Activated CD4-positive, alpha-beta T cell treated with anti-CD3 and anti-CD28 coated beads for 36 hours (primary cell): ENCODE measurements around the gene GORASP1. TPM values are rescaled to one million over a fixed set of nuclear protein-coding genes. Genes with fewer than 3 reads are reported as not detected.

Experiments
- ATAC-seq: fragments of 200-7000 bp; cut with Tn5 transposase; one replicate; pipeline ENCODE4 v1.10.0; 2021; ENCODE audit warnings: mild to moderate bottlenecking, moderate library complexity
- CTCF ChIA-PET: fragments of 350-600 bp; sonication (Branson Sonifier 250); formaldehyde crosslinking; loops from one replicate; lab custom pipeline; 2021; ENCODE audit warnings: antibody characterized with exemption; lab: Charles Lee
- POLR2A ChIA-PET: fragments of 350-600 bp; sonication (Branson Sonifier 250); formaldehyde crosslinking; loops from one replicate; lab custom pipeline; 2021; ENCODE audit warnings: antibody characterized with exemption, inconsistent platforms; lab: Charles Lee
- DNase-seq: peaks from one replicate; pipeline ENCODE4 v3.0.0-alpha.2; 2020
- H3K27ac Mint-ChIP-seq: one replicate; pipeline ENCODE4 v1.8.0; 2021; ENCODE audit warnings: mixed read lengths
- H3K27me3 Mint-ChIP-seq: one replicate; pipeline ENCODE4 v1.8.0; 2021; ENCODE audit warnings: mixed read lengths
- H3K36me3 Mint-ChIP-seq: one replicate; pipeline ENCODE4 v1.8.0; 2021; ENCODE audit warnings: low read depth, mixed read lengths
- H3K4me1 Mint-ChIP-seq: one replicate; pipeline ENCODE4 v1.8.0; 2021; ENCODE audit warnings: mixed read lengths
- H3K4me3 Mint-ChIP-seq: one replicate; pipeline ENCODE4 v1.8.0; 2021; ENCODE audit warnings: mild to moderate bottlenecking, moderate library complexity, mixed read lengths
- H3K9me3 Mint-ChIP-seq: one replicate; pipeline ENCODE4 v1.8.0; 2021; ENCODE audit warnings: low read depth, mixed read lengths
- intact Hi-C, 2 experiments: fragments of 100-400 bp; cut with DNase I in 1 of 2; cut with micrococcal nuclease in 1 of 2; formaldehyde crosslinking; loops; one replicate each; pipeline versions ENCODE4 v1.14.2 to v1.15.1; 2022 to 2024; cut with DNase I, micrococcal nuclease
- total RNA-seq, 2 experiments: library from RNA; stranded (reverse); gene quantifications; one replicate each; pipeline ENCODE4 v1.2.3, GENCODE V29; 2021

GORASP1 gene
- total RNA-seq, 2 experiments from 2014 or later: 23.0 to 23.8 TPM

DNA sequence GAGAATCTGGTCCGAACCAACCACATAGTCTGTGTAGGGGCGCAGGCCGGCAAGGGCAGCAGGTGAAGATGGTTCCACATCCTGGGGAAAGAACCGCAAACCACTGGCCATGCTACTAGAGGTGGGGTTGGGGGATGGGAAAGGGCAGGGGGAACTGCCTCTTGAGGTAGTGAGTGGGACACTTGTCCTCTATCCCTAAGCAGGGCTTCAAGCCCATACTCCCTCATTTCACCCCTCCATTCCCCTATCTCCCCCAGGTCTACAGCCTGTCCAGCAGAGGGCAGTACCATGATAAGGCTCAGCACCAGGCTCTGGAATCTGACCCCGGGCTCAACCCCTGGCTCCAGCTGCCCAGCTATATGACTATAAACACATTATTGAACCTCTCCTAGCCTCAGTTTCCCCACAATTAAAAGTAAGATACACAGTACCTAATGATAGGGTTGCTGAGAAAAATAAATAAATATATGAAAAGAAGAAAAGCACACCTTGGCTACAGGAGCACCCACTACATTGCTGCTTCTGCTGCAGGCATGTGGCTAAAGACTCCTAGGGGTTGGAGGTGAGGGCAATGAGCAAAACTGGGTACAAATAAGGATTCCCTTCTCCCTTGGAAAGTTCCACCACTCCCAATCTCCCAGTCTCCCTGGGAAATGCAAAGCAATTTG lies 6.3 kb downstream of the GORASP1 start:
- H3K4me3 Mint-ChIP-seq: no peak overlapping the region
- ChIA-PET CTCF (interaction anchor here (0.6 to 2.0 kb wide), 3 partner anchors 14 to 277 kb away, joined by 3 to 8 read pairs (median 3); no protein-coding TSS in a partner anchor), POLR2A (no interaction called here)
- no peaks in the 10 kb centered on the region for H3K9me3 Mint-ChIP-seq
- peak; percentile 87 for ATAC-seq
- no peak overlapping the region for H3K27ac Mint-ChIP-seq
- H3K27me3 Mint-ChIP-seq: no peaks in the 10 kb centered on the region
- H3K4me1 Mint-ChIP-seq: peaks cover 16% of the 10 kb centered on the region
- peaks cover 6% of the 10 kb centered on the region for H3K36me3 Mint-ChIP-seq
- intact Hi-C loops: loop anchor here (1.0 to 10.0 kb wide), 4 partner anchors 187 to 284 kb away; partner anchors contain the start of gene SLC25A38 (in 1 of the 2)
- DNase-seq: peak; percentile 67

DNA sequence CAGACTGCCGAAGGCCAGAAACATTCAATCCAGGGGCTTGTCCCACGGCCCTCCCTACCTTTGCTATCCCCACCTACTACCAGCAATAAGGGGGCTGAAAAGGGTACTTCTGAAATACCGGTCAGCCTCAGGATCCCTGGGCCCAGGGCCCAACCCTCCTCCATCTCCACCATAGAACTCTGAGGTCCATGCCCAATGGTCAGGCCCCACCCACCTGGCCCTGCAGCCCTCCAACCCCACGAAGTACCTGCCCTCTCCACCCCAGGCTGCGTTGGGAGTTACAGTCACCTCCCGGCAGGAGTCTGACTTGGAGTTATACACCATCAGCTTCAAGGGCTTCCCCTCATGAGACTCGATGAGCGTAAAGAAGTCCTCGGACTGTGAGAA lies 6.9 kb downstream of the GORASP1 start:
- Mint-ChIP-seq H3K27me3 (no peaks in the 10 kb centered on the region), H3K4me1 (peaks cover 9% of the 10 kb centered on the region), H3K36me3 (peaks cover 6% of the 10 kb centered on the region), H3K4me3 (no peak overlapping the region), H3K27ac (no peak overlapping the region), H3K9me3 (no peaks in the 10 kb centered on the region)
- ChIA-PET POLR2A (no interaction called here), CTCF (interaction anchor here (1.1 kb wide), 1 partner anchor 188 kb away, joined by 3 read pairs; no protein-coding TSS in a partner anchor)
- no peak for DNase-seq
- ATAC-seq: no peak
- intact Hi-C loops: loop anchor here in 1 of 2 experiments (2.0 to 10.0 kb wide), 2 partner anchors 188 to 284 kb away; partner anchors contain the start of gene SLC25A38

DNA sequence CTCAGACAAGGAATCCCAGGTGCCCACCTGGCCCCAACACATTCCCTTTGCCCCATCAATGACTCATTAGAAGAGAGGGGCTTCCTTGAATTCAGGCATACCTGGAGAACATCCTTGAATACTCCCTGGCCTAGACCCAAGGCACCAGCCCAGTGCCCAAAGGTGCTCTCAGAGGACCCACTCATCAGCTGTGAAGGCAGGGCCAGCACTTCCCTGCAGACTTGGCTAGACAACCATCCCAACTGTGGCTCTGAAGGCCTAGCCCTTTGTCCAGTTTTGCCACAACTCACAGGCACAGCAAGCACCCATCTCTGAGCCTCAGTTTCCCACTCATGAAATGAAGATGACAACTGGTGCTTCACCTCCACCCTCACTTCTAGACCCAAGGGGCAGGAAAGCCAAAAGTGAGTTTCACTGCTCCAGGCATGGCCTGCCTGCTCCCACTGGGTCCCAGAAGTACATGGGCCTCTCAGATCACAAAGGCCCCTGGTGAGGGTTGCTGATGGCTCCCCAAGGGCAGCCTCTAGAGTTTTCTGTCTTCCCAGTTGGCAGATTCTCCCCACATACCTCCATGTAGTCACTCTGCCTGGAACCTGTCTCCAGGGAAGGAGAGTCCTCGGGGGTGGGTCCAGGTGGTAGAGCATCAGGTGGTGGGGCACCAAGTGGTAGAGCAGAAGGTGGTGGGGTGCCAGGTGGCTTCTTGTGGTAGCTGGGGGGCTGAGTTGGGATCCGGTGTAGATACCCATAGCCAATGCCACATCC lies 7.5 kb downstream of the GORASP1 start:
- Mint-ChIP-seq H3K9me3 (no peaks in the 10 kb centered on the region), H3K27me3 (no peaks in the 10 kb centered on the region), H3K4me1 (peaks cover 3% of the 10 kb centered on the region), H3K4me3 (no peak overlapping the region), H3K27ac (no peak overlapping the region), H3K36me3 (peaks cover 11% of the 10 kb centered on the region)
- intact Hi-C loops: loop anchor here in 1 of 2 experiments (2.0 to 10.0 kb wide), 2 partner anchors 189 to 285 kb away; partner anchors contain the start of gene SLC25A38
- DNase-seq: no peak
- ChIA-PET POLR2A (no interaction called here), CTCF (interaction anchor here (1.1 kb wide), 1 partner anchor 189 kb away, joined by 3 read pairs; no protein-coding TSS in a partner anchor)
- no peak for ATAC-seq

DNA sequence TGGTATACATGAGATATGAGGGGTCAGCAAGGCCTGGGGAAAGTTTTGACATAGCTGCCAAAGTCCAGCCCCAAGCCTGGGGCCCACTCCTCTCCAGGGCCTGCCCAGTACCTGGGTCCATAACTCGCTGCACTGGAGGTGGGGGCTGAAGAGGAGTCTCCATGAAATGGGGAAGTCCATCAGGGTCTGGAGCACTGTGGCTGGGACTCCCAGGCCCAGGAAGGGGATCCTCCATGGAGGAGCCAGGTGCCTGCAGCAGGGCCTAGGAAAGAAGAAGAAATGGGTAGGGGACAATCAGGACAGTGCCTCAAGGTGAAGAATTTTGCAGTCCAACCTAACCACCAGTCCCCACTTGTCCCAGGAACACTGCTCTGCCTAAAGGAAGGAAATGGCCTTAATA lies 8.2 kb downstream of the GORASP1 start:
- Mint-ChIP-seq H3K4me3 (no peak overlapping the region), H3K4me1 (peaks cover 2% of the 10 kb centered on the region), H3K9me3 (no peaks in the 10 kb centered on the region), H3K36me3 (peaks cover 15% of the 10 kb centered on the region), H3K27me3 (no peaks in the 10 kb centered on the region), H3K27ac (no peak overlapping the region)
- intact Hi-C loops: no loop called here
- no peak for ATAC-seq
- no peak for DNase-seq
- ChIA-PET CTCF (no interaction called here), POLR2A (no interaction called here)

DNA sequence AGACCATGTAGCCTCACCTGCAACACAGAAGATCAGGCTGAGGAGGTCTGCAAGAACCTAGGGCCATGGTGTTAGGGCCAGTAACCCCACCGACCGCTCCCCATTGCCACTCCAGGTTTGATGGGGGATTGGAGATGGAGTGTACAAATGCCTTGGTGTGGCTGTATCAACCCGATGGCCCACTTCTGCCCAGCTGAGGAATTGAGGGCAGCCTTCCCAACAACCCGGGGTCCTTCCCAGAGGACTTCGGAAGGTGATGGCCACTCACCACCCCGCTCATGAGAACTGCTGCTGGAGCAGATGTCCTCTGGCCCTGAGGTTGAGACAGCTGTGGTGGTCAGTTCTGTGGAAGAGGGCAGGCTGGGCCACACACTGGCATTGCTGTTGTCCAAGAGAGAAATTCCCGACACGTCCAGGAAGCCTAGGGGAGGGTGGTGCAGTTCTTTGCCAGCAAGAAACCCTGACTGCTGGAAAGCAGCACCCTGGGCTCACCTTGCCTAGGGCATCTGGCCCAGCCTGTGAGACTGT lies 8.9 kb downstream of the GORASP1 start:
- Mint-ChIP-seq H3K36me3 (peaks cover 20% of the 10 kb centered on the region), H3K4me3 (no peak overlapping the region), H3K9me3 (no peaks in the 10 kb centered on the region), H3K27me3 (no peaks in the 10 kb centered on the region), H3K4me1 (no peaks in the 10 kb centered on the region), H3K27ac (no peak overlapping the region)
- ChIA-PET CTCF (no interaction called here), POLR2A (no interaction called here)
- ATAC-seq (no peak), DNase-seq (no peak)
- intact Hi-C loops: no loop called here

- ChIA-PET POLR2A (no interaction called here), CTCF (no interaction called here)
- no peaks in the 10 kb centered on the region for H3K4me1 Mint-ChIP-seq
- no peaks in the 10 kb centered on the region for H3K9me3 Mint-ChIP-seq
- H3K27me3 Mint-ChIP-seq: no peaks in the 10 kb centered on the region
- no peak overlapping the region for H3K4me3 Mint-ChIP-seq
- no peak overlapping the region for H3K27ac Mint-ChIP-seq
- ATAC-seq: no peak
- intact Hi-C loops: no loop called here
- DNase-seq: no peak
- H3K36me3 Mint-ChIP-seq: peaks cover 20% of the 10 kb centered on the region
Observed at GRCh38 chr3:39097716-39098472, 9.5 kb downstream of the GORASP1 start.

- ChIA-PET CTCF (interaction anchor here (0.9 to 1.0 kb wide), 2 partner anchors 191 to 195 kb away, joined by 3 to 8 read pairs; no protein-coding TSS in a partner anchor), POLR2A (no interaction called here)
- Mint-ChIP-seq H3K27ac (no peak overlapping the region), H3K36me3 (peaks cover 26% of the 10 kb centered on the region), H3K4me1 (no peaks in the 10 kb centered on the region), H3K4me3 (no peak overlapping the region), H3K9me3 (no peaks in the 10 kb centered on the region), H3K27me3 (no peaks in the 10 kb centered on the region)
- intact Hi-C loops: no loop called here
- no peak for DNase-seq
- no peak for ATAC-seq
Observed at GRCh38 chr3:39096775-39097174, 10.7 kb downstream of the GORASP1 start.

DNA sequence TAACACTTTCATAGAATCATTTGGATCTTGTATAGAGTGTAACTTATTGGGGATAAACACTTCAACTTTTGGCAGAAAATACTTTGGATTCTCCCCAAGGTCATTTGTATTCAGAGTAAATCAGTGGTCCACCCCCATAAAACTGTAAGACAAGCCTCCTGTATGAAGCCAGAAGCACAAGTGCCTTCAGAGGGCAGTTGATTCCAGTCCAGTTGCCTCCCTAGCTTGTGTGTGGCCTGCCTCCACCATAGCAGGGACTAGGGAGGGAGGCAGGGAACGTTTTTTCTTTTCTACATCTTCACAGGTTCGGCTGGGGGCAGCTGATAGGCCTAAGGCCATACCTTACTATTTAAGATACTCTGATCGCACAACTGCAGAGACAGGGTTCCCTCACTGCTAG lies 11.6 kb downstream of the GORASP1 start:
- POLR2A ChIA-PET: interaction anchor here (0.6 kb wide), 1 partner anchor 10 kb away, joined by 3 read pairs; no protein-coding TSS in a partner anchor

DNA sequence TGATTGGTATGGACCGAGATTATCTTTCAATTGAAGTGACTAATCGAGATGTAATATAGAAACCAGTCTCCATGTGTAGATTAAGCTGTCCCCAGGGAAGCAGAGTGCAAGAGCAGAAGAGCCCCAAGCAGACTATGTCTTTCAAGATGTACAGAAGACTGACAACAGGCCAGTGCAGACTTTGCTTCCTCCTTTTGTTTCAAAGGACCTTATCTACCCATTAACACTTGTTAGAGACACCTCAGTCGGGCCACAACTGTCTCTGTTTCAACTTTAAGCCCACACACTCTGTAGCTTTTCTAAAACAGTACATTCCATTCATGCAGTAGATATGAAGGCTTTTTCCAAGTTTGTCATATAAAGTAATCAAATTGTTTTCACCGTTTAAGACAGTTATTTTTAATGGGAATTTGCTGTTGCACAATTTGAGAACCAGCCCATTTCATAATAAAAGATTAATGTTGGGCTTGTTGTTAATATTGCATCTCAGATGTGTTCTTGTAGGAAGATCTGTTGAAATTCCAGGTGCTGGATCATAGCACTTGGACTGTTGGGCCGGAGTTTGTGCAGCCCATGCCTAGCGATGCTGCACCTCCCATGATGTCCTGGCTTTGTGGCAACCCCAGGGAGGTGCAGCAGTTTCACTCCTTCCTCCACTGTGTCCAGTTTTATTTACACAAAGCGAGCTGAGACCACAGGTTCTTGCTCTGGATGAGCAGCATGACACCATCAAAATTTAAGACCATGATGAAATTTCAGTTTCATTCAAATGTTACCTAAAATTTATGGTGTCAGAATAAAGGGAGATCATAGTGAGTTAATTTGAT lies 12.4 kb downstream of the GORASP1 start:
- DNase-seq (no peak), ATAC-seq (no peak)
- ChIA-PET POLR2A (no interaction called here), CTCF (no interaction called here)
- peaks cover 26% of the 10 kb centered on the region for H3K36me3 Mint-ChIP-seq
- intact Hi-C loops: no loop called here
- no peak overlapping the region for H3K4me3 Mint-ChIP-seq
- H3K4me1 Mint-ChIP-seq: no peaks in the 10 kb centered on the region
- H3K27me3 Mint-ChIP-seq: no peaks in the 10 kb centered on the region
- H3K27ac Mint-ChIP-seq: peak overlapping the region; percentile 68
- H3K9me3 Mint-ChIP-seq: no peaks in the 10 kb centered on the region

More for the DNA sequence above, 11.6 kb downstream of the GORASP1 start:
- H3K9me3 Mint-ChIP-seq: no peaks in the 10 kb centered on the region
- CTCF ChIA-PET: interaction anchor here (0.7 kb wide), 1 partner anchor 54 kb away, joined by 4 read pairs; no protein-coding TSS in a partner anchor
- H3K36me3 Mint-ChIP-seq: peaks cover 26% of the 10 kb centered on the region
- ATAC-seq: no peak
- H3K4me3 Mint-ChIP-seq: no peak overlapping the region
- H3K4me1 Mint-ChIP-seq: no peaks in the 10 kb centered on the region
- DNase-seq: no peak
- no peaks in the 10 kb centered on the region for H3K27me3 Mint-ChIP-seq
- intact Hi-C loops: no loop called here
- no peak overlapping the region for H3K27ac Mint-ChIP-seq

DNA sequence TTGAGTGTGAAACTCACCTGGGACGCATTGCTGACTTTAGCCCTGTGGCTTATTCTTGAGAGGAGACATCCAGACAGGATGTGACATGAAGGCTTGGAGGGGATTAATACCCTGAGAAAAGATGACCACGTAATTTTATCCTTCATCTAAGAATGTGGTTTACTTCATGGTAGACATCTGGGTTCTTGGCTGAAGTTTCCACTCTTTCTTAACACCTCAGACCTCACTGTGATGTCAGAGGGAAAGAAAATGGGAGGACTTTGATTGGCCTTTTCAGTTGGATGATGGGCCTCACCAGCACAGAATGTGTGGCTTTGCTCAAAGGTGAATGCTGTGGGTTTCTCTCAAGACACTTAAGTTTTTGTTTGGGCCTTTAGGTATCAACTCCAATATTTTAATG lies 16.5 kb downstream of the GORASP1 start:
- Mint-ChIP-seq H3K4me1 (no peaks in the 10 kb centered on the region), H3K27me3 (no peaks in the 10 kb centered on the region), H3K9me3 (no peaks in the 10 kb centered on the region), H3K4me3 (no peak overlapping the region), H3K27ac (no peak overlapping the region), H3K36me3 (peaks cover 23% of the 10 kb centered on the region)
- CTCF ChIA-PET: no interaction called here
- no peak for DNase-seq
- intact Hi-C loops: no loop called here
- peak; percentile 19 for ATAC-seq
- POLR2A ChIA-PET: no interaction called here
